Skin of body (tissue), 2 donors: ENCODE results near the gene MKNK2. TPM values are rescaled to one million over a fixed set of nuclear protein-coding genes. Genes with fewer than 3 reads are reported as not detected.
A peak's percentile ranks its signal among the peaks of the same experiment; 100 is the strongest.

Experiments used
- DNase-seq: peaks from one replicate; lab custom pipeline; 2025; lab: John Stamatoyannopoulos, UW
- total RNA-seq: library from RNA; depleted of rRNA; stranded (reverse); fragments of >200 nt; gene quantifications from one replicate; pipeline ENCODE4 v1.2.3, GENCODE V29; 2014

The MKNK2 gene
- total RNA-seq, 1 donor from 2014 or later = 42.2 TPM

DNA sequence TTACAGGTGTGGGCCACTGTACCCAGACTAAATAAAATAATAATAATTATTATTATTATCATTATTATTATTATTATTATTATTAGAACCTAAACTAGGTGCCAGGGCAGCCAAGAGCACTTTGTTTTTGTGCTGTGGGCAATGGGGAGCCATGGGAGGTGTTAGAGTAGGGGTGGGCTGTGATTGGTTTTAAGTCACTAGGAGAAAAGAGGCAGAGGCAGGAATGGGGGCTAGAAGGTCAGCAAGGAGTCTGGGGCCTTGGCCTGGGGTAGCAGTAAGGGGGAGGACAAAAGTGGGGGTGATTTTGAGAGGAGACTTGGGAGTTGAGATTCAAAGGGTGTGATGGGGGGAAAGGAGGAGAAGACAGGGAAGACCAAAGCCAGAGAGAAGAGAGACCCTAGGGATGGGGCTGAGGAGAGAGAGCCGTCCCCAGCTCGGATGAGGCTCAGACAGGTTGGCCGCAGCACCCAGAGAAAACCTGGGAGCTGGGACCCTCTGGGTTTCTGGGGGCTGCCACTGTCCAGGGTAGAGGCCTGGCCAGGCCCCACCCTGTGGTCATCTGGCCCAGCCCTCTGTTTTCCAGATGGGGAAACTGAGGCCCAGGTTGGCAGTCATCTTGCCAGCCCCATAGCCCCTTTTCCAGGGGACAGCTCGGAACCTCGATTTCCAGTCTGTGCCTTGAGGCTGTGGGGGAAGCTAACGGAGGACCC, 17.8 kb downstream of the MKNK2 start:
- DNase-seq = no peak

DNA sequence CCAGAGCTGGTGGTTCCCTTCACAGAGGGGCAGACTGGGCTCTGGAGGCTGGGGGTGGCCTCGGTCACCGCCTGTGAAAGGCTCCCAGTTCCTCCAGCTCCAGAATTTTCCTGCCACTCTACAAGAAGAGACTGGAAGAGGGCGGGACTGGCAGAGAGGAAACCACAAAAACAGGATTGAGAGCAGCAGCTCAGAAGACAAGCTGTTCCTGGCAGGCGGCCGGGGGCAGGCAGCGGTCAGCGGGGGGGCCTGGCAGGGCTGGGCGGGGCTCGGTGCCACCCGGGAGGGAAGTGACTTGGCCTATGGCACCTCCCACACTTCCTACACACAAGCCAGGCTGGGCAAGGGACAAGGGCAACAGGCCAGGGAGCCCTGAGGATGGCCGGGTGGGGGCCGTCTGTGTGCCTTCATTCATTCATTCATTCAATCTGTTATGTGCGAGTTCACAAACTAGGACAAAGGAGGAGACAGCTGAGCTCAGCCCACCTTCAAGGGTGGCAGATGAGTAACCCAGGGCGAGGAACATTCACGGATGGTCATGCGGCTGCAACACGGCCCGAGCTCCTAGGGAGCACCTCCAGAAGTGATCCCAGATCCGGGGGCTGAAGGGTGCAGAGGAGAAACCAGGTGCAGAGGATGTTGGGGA, 18.6 kb downstream of the MKNK2 start:
- peak; percentile 64 for DNase-seq

DNA sequence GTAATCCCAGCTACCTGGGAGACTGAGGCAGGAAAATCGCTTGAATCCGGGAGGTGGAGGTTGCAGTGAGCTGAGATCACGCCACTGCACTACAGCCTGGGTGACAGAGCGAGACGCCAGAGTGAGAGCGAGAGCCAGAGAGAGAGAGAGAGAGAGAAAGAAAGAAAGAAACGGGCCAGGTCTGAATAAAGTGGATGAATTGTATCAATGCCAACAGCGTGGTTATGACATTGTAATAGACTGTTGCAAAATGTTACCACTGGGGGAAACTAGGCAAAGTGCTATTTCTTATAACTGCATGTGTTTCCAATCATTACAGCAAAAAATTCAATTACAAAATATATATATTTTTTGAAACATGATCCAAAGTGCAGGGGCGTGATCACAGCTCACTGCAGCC, 23.7 kb downstream of the MKNK2 start:
- peak; percentile 63 for DNase-seq

DNA sequence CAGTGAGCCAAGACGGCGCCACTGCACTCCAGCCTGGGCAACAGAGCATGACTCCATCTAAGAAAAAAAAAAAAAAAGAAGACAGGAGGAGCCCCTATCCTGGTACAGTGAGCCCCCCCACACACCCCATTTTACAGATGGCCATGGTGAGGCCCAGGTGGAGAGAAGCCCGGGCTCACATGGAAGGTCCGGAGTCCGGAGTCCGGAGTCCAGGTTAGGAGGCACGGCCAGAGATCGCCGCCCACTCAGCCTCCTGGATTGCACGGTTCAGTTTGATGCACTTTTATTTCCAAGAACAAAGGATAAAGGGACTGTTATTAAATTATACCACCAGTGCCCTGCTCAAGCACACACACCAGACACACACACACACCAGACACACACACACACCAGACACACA, 24.3 kb downstream of the MKNK2 start:
- no peak for DNase-seq

DNA sequence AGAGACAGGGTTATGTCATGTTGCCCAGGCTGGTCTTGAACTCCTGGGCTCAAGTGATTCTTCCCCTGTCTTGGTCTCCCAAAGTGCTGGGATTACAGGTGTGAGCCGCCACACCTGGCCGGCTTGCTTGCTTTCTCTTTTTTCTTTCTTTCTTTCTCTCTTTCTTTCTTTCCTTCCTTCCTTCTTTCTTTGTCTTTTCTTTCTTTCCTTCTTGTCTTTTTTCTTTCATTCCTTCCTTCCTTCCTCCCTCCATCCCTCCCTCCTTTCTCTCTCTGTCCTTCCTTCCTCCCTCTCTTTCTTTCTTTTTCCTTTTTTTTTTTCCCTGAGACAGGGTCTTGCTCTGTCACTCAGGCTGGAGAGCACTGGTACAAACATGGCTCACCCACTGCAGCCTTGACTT, 28.8 kb downstream of the MKNK2 start:
- DNase-seq = no peak

DNA sequence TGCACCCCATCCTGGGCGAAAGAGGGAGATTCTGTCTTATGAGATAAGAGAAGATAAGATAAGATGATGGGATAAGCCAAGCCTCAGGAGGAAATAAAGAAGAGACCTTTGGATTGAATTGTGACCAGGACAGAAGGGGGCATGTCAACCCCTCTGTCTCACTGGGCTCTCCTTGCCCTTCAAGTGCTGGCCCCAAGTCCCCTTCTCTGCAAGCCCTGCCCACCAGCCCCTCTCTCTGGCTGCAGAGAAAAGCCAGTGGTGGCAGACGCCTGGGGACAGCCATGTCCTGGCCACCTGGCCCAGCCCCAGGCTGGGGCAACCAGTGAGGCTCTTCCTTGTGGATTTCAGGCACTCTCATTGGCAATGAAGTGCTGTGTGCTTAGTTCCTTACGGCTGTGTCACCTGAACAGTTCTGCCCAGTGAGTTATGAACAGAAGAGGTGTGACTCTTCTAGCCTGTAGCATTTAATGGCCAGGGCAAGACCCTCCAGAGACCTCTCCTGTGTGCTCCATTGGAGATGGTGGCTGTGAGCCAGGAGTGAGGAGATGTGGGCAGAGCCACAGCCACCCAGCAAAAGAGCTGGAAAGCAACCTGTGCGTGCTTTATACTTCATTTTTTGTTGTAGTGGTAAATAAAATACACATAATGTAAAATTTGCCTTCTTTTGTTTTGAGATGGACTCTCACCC, 29.4 kb downstream of the MKNK2 start:
- DNase-seq = no peak

DNA sequence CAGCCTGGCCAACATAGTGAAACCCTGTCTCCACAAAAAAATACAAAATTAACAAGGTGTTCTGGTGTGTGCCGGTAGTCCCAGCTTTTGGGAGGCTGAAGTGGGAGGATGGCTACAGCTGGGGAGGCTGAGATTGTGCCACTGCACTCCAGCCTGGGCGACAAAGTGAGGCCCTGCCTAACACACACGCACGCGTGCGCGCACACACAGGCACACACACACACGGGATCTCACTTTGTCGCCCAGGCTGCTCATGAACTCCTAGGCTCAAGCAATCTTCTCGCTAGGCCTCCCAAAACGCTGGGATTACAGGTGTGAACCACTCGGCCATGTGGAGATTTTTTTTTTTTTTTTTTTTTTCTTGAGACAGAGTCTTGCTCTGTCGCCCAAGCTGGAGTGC, 32.3 kb downstream of the MKNK2 start:
- no peak for DNase-seq

DNA sequence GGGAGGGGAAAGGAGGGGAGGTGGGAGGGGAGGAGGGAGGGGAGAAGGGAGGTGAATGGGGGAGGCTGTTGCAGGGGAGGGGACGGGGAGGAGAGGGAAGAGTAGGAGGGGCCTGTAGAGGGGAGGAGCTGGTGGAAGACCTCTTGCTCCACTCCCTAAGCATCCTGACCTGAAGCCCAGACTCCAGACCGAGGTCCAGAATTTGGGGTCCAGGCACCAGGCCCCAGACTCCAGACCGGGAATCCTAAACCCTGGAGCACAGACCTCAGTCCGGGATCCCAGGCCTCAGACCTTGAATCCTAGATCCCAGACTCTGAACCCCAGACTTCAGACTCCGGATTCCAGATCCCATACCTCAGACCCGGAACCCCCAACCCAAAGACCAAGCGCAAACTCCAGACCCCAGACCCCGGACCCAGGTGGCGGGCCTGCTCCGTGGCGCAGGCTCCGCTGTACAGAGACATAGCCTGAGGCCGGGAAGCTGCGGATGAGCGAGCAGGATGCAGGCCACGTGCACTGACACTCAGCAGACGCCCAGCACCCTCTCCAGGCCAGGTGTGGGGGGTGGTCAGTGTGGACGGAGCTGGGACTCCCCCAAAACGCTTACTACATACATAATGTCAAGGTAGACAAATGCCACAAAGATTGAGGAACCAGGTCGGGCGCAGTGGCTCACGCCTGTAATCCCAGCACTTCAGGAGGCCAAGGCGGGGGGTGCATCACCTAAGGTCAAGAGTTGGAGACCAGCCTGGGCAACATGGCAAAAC, 34.8 kb downstream of the MKNK2 start:
- no peak for DNase-seq

DNA sequence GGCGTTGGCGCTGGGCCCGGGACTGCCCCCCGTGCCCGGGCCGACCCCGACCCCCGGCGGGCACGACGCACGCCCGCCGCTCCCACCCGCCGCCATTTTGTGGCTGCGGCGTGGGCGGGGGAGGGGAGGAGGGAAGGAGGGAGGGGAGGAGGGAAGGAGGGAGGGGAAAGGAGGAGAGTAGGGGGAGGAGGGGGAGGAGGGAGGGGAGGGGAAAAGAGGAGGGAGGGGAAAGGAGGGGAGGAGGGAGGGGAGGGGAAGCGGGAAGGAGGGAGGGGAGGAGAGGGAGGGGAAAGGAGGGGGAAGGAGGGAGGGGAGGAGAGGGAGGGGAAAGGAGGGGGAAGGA, 35.5 kb downstream of the MKNK2 start, which contains the start of gene BTBD2:
BTBD2 (minus strand) TSS at position 107 of the 343 bp plus-strand sequence; CDS start at position 96, 11 bp downstream.
- peak; percentile 63 for DNase-seq

DNA sequence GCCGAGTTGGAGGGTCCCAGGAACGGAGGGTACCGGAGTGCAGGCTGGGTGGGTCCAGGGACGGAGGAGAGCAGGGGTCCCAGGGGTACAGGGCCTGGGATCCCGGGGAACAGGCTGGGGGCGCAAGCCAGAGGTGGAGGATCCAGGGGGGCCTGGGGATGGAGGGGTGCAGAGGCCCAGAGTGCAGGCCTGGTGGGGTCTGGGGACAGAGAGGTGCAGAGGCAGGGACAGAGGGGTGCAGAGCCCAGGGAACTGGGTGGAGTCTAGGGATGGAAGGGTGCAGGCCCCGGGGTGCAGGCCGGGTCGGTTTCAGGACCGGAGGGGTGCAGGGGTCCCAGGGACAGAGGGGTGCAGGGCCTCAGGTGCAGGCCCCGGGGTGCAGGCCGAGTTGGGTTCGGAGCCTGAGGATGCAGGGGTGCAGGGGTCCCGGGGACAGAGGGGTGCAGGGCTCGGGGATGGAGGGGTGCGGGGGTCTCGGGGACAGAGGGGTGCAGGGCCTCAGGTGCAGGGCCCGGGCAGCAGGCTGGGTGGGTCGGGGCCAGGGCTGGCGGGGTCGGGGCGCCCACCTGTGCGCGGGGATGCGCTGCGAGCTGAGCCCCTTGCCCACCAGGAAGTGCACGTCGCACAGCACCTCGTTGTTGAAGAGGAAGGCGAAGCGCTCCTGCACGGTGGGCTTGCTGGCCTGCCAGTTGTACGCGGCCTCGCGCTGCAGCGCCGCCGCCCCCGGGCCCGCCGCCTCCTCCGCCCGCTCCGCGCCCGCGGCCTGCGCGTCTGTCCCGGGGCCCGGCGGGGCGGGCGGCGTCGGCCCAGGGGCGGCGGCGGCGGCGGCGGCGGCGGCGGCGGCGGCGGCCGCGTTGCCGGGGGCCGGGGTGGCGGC, 36.1 kb downstream of the MKNK2 start:
- DNase-seq = no peak

DNA sequence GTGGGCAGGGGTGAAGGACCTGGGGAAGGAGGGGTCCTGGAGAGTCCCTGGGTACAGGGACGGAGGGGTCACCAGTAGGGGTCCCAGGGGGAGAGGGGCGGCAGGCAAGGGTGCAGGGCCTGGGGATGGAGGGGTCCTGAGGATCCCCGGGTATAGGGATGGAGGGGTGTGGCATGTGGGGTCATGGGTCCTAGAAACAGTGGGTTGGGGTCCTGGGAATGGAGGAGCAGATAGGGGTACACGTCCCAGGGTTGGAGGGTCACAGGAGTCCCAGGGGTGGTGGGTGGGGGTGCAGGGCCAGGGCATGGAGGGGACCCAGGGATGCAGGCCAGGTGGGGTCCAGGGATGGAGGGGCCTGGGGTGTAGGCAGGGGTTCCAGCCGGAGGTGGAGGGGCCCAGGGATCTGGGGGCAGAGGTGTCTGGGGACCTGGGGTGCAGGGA, 36.9 kb downstream of the MKNK2 start:
- DNase-seq = no peak

DNA sequence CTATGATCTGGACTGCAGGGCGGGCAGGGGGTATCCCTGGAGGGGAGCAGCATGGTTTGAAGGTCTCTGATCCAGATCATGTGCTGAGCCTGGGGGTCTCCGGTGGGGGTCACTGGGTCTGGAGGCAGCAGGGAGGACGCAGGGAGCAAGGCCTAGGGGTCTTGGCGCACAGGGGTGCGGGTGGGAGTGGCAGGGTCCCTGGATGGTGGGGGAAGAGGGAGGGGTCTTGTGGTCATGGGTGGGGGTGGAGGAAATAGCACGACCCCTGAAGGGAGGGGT, 37.4 kb downstream of the MKNK2 start:
- DNase-seq = no peak

DNA sequence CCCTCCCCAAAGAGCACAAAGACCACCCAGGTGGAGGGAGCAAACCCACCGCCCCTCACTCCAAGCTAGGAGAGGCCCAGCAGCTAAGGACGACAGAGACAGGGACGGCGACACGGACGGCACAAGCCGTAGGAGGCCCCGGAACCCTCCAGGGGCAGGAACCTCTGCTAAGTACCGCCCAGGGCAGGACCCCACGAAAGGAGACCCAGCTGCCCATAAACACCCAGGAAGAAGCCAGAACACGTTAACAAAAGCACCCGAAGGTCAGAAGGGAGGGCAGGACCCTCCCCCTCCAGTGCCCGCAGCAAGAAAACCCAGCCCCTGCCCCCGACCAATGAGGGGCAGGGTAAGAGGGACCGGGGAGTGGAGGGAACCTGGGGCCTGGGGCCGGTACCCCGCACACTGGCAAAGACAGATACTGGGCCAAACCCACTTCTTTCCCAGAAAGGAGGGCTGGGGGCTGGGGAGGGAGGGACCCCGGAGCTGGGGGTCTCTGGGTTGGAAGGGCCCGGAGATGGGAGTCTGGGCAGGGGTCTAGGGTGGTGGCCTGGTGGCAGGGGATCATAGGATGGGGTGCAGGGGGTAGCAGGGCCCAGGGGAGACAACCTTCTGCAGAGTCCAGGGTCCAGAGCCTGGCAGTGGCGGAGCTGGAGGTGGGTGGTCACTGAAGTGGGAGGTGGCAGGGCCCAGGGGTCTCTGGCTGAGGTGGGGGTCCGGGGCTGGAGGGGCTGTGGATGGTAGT, 37.9 kb downstream of the MKNK2 start:
- no peak for DNase-seq

DNA sequence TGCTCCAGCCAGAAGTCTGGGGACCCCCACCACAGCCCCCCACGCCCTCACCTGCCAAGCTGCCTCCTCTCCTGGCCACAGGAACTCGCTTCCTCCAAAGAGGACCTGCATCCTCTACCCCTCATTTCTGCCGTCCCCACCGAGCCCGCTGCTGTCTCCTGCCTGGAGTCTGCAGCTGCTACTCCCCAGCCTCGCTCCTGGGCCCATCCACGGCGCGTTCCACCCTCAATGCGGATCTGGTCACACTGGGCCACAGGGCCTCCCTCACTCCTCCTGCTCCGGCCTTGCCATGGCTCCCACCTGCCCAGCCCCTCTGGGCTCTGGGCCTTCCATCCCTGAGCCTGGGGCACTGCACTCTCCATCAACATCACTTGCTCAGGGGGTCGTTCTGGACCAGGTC, 39.9 kb downstream of the MKNK2 start:
- no peak for DNase-seq

DNA sequence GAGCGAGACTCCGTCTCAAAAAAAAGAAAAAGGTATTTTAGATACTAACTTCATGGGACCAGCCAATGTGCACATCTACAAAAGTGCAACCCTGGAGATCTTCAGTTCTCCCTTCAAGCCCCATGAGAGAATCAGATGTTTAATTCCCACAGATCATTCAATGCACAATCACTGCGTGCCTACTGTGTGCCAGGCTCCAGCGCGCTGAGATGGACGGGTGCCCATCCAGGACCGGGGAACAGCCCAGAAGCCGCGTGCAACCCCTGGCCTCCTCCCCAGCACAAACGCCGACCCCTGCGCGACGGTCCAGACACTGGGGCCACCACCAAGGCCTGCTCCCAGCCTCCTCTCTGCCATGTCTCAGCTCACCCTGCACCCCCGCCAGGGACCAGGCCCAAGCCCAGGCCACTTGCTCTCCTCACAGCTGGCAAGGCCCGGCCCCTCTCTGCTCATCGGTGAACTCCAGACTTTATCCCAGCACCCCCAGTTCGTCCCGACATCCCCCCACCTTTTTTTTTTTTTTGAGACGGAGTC, 40.8 kb downstream of the MKNK2 start:
- no peak for DNase-seq

DNA sequence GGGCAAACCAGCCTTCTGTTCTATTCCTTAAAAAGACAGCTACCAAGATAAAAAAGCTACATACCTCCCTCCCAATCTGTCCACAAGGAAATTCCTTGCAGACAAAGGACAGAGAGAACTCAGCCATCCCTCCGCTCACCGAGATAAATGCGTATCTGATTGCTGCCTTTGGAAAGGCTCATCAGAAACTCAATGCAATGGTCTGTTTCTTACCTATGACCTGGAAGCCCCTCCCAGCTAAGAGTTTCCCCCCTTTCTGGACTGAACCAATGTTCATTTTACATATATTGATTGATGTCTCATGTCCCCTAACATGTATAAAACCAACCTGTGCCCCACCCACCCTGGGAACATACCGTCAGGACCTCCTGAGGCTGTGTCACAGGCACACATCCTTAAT, 47.2 kb downstream of the MKNK2 start:
- no peak for DNase-seq

DNA sequence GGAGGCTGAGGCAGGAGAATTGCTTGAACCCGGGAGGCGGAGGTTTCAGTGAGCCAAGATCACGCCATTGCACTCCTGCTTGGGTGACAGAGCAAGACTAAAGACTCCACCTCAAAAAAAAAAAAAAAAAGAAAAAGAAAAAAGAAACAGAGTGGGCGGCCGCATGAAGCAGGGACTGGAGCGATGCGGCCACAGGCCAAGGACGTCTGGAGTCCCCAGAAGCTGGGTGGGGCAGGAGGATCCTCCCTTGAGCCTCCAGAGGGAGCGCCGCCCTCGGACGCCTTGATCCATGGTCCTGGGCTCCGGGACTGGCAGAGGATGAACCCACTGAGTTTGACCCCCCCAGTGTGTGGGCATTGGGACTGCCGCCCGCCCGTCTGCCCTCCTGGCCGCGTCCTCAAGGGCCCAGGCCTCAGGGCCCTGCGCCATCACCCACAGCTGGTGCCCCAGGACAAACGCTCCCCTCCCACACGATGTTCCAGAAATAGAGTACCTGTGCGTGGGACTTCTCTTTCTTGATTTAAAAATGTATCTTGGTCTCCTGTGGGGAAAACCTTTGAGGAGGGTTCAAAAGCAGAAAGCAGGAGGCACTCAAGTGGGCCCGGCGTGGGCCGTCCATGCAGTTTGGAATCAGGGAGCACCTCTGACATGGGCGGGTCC, 51.1 kb downstream of the MKNK2 start:
- DNase-seq = no peak

DNA sequence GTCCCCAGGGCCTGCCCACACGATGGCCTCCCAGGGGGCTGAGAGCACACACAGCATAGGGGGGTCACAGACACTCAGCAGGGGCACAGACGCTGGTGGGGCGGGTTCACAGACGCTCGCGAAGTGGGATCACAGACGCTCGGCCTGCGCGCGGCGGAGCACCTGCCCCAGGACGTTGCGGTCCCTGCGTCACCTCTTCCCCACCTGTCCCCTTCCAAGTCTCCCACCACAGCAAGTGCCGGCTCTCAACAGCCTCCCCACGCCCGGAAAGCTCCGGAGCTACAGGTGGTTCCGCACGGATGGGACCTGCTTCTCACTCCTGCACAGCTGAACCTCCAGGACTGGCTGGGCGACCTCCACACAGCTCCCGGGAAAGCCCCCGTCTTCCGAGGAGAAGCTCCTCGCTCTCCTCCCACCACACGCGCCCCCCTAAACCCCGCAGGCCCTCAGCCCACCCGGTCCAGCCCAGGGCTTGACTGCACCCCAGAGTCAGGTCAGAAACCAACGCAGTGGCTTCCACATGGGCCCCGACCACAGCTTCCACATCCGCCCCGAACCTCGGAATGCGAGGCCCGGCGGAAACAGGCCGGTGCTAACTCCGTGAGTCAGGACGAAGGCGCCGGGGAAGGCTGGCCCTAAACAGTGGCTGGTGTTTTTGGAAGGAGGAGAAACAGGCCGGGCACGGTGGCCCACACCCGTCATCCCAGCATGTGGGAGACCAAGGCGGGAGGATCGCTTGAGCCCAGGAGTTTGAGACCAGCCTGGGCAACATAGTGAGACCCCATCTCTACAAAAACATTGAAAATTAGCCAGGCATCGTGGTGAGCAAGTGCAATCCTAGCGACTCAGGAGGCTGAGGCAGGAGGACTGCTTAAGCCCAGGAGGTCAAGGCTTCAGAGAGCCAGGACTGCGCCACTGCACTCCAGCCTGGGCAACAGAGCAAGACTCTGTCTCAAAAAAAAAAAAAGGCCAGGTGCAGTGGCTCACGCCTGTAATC, 52.0 kb downstream of the MKNK2 start:
- DNase-seq = no peak
